Activated effector memory CD4-positive, alpha-beta T cell treated with anti-CD3 and anti-CD28 coated beads, Interleukin-2, amount 50 U/mL, for 16 hours (primary cell): ENCODE results near the gene KIF5A.
A peak's percentile ranks its signal among the peaks of the same experiment; 100 is the strongest.
"Not testable (repeated sequence)": the region's sequence is repeated elsewhere in the genome, so short reads cannot be mapped to it uniquely, and the experiment has no call there.

Source experiments
- DNase-seq: peaks from one replicate; pipeline ENCODE4 v3.0.0-alpha.2; 2020

KIF5A gene

GRCh38 chr12:57549909-57550640 lies at the start of gene KIF5A:
KIF5A (plus strand) TSS chr12:57550044; CDS start chr12:57550272, 228 bp downstream.
- DNase-seq, result peak; percentile 85

GRCh38 chr12:57500213-57500612 lies 49.6 kb upstream of the KIF5A start:
- DNase-seq, result no peak

GRCh38 chr12:57502311-57502969 lies 47.4 kb upstream of the KIF5A start:
- not testable (repeated sequence) for DNase-seq

- not testable (repeated sequence) for DNase-seq
These were observed 43.3 kb upstream of the KIF5A start for GRCh38 chr12:57506541-57506940.

- not testable (repeated sequence) for DNase-seq
These were observed 42.0 kb upstream of the KIF5A start for GRCh38 chr12:57507796-57508195.

- DNase-seq, result no peak
These were observed 38.7 kb upstream of the KIF5A start for GRCh38 chr12:57511161-57511560.

DNA sequence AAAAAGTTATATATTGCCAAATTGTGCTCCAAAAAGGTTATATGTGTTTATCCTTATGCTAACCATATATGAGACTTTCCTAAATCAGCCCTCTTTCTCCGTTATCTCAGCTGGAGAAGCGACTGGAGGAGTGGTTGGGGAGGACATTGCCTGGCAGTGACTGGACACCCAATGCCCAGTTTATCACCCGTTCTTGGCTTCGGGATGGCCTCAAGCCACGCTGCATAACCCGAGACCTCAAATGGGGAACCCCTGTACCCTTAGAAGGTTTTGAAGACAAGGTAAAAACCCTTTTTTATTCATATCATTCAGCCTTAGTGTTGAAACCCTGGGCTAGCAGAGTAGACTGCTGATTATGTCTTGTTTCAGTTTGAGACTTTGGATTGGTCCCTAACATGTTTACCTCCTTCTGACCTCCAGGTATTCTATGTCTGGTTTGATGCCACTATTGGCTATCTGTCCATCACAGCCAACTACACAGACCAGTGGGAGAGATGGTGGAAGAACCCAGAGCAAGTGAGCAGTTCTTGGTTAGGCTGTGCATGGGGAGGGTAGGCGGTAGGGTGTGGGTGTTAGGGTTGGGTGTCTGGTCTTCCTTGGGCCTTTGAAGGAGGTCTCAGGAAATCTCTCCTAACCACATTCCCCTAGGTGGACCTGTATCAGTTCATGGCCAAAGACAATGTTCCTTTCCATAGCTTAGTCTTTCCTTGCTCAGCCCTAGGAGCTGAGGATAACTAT lies 38.1 kb upstream of the KIF5A start:
- DNase-seq, result no peak

- no peak for DNase-seq
These were observed 37.2 kb upstream of the KIF5A start for GRCh38 chr12:57512665-57513064.

DNA sequence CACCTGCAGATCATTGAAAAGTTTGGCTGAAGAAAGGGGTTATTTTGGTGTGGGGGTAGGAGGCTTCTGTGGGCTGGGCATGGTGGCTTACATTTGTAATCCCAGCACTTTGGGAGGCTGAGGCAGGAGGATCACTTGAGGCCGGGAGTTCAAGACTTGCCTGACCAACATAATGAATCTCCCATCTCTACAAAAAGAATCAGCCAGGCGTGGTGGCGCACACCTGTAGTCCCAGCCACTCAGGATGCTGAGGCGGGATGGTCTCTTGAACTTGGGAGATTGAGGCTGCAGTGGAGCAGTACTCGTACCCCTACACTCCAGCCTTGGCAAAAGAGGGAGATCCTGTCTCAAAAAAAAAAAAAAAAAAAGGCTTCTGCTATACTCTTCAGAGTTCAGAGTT lies 36.6 kb upstream of the KIF5A start:
- no peak for DNase-seq

- DNase-seq, result not testable (repeated sequence)
These were observed 36.2 kb upstream of the KIF5A start for GRCh38 chr12:57513677-57514076.

DNA sequence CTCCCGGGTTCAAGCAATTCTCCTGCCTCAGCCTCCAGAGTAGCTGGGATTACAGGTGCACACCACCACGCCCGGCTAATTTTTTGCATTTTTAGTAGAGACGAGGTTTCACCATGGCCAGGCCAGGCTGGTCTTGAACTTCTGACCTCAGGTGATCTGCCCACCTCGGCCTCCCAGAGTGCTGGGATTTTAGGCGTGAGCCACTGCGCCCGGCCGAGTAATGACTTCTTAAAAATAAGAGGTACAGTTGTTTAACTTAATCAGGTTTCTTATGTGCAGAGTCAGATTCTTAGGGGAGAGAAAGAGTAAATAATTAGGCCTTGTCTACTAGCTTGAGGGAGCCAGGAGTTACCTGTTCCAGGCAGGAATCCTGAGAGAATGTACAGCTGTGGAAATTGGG lies 35.6 kb upstream of the KIF5A start:
- DNase-seq, result not testable (repeated sequence)

DNA sequence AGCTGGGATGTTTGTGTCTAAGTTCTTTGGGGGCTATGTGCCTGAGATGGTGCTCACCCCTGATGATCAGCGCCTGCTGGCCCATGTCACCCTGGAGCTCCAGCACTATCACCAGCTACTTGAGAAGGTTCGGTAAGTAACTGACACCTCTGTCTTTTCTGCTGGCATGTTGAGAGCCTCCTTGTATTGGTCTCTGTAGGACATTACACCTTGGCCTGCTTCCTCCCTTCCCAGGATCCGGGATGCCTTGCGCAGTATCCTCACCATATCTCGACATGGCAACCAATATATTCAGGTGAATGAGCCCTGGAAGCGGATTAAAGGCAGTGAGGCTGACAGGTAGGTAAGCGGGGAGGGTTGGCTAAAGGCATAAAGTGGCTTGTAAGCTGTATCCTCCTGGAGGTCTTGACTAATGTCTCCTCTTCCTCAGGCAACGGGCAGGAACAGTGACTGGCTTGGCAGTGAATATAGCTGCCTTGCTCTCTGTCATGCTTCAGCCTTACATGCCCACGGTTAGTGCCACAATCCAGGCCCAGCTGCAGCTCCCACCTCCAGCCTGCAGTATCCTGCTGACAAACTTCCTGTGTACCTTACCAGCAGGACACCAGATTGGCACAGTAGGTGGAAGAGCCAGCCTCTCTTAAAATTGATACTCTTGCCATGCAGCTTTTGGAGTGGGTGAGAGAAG lies 35.0 kb upstream of the KIF5A start:
- no peak for DNase-seq

DNA sequence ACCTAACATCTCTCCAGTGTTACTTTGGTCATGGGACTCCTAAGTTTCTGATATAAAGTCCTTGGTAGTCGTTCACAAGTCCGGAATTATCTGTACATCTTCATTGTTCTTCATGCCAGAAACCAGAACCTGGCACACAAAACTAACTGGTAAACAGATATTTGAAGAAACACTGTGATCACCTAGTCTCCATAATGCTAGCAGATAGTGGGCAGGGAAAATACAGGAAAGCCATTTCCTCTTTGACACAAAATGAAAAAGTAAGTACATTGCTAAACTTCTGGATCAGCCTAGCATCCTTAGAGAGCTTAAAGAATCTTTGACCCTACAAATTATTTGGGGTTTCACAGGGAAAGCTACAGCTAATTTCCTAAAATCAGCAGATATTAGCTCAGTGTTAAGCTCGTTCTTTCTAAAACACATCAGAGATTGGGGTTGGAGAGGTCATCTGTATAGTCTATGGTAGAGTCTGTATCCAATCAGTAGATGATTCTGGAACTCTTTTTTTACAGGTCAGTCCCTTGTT lies 34.4 kb upstream of the KIF5A start:
- DNase-seq, result no peak

- no peak for DNase-seq
These were observed 33.8 kb upstream of the KIF5A start for GRCh38 chr12:57515934-57516541.

DNA sequence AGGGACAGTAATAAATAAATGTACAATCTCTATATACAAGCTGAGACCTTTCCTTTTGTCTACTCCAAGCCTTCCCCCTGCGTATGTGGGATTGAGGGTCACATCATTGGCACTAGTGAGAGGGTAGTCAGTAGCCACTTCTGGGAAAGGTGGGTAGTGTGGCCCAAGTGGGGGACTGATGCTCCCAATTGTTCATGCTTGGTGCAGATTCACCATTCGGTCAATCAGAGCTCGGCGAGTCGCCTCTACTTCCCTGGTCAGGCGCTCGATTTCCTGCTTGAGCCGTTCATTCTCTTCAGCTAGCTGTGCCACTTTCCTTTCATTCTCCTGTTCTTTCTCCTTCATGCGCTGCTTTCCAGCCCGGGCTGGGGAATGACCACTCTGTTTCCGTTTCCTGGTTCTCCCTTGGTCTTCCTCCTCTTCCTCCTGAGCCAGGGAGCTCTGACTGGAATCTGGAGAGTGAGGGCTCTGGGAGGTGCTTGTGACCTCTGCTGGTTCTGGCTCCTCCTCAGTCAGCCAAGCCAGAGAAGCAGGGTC lies 33.2 kb upstream of the KIF5A start:
- DNase-seq, result no peak

- no peak for DNase-seq
These were observed 32.7 kb upstream of the KIF5A start for GRCh38 chr12:57517187-57517586.

DNA sequence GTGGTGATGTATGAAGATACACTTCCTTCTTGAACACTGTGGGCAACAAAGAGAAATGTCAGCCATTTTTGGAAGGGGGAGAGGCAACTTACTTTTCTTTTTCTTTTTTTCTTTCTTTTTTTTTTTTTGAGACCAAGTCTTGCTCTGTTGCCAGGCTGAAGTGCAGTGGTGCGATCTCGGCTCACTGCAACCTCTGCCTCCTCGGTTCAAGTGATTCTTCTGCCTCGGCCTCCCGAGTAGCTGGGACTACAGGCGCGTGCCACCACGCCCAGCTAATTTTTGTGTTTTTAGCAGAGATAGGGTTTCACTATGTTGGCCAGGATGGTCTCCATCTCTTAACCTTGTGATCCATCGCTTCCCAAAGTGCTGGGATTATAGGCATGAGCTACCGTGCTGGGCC lies 32.1 kb upstream of the KIF5A start:
- DNase-seq, result not testable (repeated sequence)

DNA sequence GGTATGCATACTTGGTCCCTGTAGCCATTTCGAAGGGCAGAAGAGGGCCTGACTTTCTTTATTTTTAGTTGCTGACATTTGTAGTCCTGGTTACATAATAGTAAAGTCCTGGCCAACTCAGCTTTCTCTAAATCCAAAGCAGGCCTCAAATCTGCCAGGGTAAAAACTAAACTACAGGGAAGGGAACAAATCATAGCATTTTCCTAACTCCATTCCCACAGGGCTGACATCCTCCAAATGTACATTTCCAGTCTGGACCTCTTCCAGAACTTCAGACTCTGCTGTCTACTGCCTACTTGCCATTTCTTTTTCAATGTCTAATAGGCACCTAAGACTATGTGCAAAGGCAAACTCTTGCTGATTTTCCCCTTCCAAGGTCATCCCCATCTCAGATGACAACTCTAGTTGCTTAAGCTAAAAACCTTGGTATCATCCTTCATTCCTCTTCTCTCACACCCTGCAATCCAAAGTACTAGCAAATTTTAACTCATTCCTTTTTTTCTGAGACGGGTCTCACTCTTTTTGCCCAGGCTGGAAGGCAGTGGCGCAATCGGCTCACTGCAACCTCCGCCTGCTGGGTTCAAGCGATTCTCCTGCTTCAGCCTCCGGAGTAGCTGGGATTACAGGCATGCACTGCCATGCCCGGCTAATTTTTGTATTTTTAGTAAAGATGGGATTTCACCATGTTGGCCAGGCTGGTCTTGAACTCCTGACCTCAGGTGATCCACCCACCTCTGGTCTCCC lies 31.5 kb upstream of the KIF5A start:
- DNase-seq, result no peak

GRCh38 chr12:57518920-57519795 lies 30.7 kb upstream of the KIF5A start:
- no peak for DNase-seq

DNA sequence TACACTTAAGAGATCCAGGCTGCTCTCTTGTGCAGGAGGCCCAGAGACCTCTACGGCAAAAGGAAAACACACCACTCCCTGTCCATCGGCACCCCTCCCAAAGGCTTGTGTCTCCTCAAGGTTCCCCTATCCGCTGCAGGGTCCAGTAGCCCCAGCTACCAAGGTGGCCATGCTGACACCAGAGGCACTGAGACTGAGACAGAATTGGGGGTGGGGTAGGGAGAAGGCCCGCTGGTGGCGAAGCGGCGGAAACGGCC lies 30.1 kb upstream of the KIF5A start:
- peak; percentile 73 for DNase-seq
